CD4-positive, alpha-beta T cell treated with Interleukin-15 for 1 hour (primary cell): ENCODE measurements around the gene ZNF536.
"Not testable (repeated sequence)": the region's sequence is repeated elsewhere in the genome, so short reads cannot be mapped to it uniquely, and the experiment has no call there.

ENCODE experiments used
- DNase-seq: peaks from one replicate; pipeline ENCODE4 v3.0.0-alpha.2; 2020

ZNF536 gene

DNA sequence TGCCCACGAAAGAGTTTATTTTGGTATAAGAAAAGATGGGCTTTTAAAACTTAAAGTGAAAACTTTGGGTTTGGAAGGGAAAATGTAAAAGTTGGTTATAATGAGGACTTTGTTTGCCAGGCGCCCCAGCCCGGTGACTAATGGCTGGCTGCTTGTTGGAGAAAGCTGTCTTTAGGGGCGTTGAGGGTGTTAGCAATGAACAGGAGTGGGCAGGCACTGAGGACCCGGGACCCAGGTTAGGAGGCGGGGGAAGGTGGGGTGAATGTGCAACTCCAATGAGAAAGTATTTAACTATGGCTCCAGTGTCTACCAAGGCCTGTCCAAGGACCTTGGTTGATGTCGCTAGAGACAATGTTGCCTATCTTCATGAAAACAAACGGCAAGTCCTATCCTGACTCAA lies 118.6 kb downstream of the ZNF536 start:
- no peak for DNase-seq

DNA sequence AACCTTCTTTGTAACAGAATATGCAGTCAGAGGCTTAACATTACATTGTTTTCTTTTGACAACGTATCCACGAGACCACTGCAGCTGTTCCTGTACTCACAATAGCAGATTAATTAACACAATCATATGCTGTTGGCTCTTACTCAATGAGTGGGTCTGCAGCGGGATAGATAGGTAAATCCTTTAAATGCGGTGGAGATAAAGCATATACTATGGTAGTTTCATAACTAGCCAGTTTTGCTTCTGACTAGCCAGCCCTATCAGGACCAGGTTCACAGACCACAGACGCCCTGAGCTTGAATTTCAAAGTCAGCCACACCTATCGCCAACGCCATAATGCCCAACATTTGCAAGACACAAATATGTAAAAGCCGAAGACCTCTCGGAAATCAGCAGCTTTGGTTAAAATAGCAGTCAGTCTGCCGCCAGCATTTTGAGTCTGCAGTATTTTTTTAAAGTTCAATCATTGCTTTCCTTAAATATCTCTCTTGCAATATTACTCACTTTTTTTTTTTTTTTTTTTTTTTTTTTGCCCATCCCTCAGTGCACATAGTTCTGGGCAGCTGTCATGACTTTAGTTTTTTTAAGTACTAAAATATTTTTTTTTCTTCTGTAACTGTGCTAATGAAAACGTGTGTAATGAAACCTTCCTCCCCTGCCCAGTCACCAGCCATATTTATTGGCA lies 120.5 kb downstream of the ZNF536 start:
- DNase-seq, result no peak

- no peak for DNase-seq
Observed at GRCh38 chr19:30497034-30497433, 124.8 kb downstream of the ZNF536 start.

DNA sequence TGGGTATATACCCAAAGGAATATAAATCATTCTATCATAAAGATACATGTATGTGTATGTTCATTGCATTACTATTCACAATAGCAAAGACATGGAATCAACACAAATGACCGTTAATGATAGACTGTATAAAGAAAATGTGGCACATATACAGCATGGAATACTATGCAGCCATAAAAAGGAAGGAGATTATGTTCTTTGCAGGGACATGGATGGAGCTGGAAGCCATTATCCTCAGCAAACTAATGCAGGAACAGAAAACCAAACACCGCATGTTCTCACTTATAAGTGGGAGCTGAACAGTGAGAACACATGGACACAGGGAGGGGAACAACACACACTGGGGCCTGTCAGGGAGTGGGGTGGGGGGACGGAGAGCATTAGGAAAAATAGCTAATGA lies 125.9 kb downstream of the ZNF536 start:
- DNase-seq, result not testable (repeated sequence)

GRCh38 chr19:30498707-30499106 lies 126.5 kb downstream of the ZNF536 start:
- no peak for DNase-seq

- no peak for DNase-seq
Observed at GRCh38 chr19:30504272-30504671, 132.1 kb downstream of the ZNF536 start.

DNA sequence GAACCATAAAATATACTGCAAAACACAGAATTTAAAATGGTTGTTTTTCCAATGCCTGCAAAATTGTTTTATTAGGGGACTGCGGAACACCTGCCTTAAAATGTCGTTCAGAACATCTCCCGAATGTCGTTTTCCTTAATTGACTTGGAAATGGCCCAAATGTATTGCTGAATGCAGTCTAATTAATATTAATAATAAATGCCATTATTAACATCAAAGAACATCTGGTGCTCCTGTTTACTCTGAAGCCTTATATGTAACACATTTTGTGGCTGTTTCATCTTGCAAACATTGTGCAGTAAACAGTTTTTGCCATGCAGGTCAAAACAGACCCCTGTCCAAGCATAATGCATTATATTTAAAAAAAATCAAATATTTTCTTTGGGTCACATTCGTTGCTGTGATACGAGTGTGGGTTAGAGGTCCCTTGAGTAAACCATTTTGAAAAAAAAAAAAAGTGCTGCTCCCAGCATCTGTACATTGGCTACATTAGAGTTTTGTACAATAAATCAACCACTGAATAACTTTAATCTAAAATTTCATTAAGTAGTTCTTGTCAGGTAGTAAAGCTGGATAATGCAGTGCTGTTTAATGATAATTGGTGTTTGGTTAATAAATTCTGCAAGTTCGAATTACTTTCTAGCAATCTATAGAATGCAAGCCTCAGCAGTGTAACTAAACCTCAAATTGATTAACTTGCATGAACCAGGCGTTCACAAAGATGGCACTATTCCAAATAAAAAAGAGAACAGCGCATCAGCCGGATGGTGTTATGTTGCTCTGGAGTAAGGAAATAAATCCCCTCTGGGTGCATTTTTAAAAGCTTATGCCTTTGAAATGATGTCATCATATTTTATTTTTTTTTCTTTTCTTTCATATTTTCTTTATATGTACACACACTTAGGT lies 140.2 kb downstream of the ZNF536 start:
- no peak for DNase-seq

GRCh38 chr19:30513082-30513411 lies 140.9 kb downstream of the ZNF536 start:
- DNase-seq, result no peak

DNA sequence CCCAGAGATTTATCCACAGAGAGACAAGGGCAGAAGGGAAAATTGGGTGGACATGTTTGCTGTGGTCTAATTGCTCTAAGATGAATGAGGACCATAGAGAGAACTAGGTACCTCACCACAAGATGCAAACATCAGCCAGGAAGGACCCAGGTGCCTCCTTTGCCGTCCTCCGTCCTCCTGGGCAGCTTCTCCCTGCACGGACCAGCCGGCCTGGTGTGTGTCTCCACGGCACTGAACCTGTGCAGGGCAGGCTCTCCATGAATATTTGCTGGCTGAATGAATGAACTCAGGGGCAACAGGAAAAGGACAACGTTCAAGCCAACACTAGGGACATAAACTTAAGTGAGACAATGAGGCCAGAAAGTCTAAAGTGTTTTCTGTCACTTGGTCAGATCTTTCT lies 143.9 kb downstream of the ZNF536 start:
- no peak for DNase-seq

DNA sequence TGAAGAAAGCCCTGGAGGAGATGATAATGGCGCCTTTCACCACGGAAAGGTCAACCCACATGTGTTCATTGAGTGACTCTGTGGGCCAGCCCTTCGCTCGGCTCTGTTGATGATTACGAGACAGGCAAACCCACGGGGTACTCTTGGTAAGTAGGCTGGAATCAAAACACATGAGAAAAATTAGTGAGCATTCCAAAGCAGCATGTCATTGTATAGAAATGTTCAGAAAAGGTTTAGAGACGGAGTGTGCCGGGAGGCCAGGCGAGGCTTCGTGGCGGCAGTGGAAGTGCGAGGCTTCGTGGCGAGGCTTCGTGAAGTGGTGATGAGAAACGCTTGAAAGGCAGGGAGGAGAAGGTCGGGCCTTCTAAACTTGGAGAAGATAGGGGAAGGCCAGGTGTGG lies 144.3 kb downstream of the ZNF536 start:
- DNase-seq, result no peak

DNA sequence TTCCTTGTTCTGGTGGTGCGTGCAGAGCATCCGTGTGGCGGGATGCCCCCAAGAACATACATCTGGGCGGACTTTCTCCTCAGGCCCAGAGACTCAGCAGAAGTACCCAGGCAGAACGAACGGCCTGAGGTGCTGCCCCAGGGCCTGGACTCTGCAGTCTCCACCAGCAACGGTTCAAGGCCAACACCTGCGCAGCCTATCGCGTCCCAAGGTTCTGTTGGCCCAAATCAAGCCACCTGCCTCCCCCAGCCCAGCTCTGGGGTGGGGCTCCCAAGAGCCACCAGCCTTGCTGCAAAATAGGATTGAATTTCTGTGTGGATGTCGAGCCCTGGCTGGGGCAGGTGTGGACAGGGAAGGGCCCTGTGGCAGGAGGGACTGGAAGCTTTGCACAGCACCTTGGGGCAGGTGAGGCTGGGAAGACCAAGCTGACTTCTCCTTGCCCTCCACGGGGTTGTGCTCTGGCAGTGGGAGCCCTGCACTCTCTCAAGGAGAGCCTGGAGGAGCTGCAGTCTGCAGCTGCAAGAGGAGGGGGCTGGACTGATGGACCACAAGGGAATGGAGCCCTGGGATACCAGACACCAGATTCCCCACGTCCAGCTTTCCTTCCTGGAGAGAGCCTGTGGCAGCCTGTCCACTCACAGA lies 146.9 kb downstream of the ZNF536 start:
- no peak for DNase-seq

- DNase-seq, result no peak
Observed at GRCh38 chr19:30519607-30520205, 147.5 kb downstream of the ZNF536 start.

GRCh38 chr19:30520735-30521479 lies 148.7 kb downstream of the ZNF536 start:
- no peak for DNase-seq

DNA sequence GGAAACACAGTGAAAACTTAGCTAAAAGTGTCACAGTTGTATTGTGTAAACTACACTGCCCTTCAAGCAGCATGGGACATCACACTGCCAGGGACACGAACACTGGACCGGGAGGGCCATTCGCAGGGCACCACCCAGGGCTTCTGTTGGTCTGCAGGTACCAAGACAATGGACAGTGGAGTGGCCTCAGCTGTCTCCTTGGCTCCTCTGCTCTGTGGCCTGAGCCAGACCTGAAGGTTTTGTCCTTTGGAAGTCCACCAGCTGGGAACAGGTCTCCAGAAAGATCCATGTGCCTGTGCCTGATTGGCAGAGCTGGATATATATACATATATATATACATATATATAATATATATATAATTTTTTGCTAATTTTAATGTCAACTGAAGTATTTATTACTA lies 149.8 kb downstream of the ZNF536 start:
- no peak for DNase-seq

DNA sequence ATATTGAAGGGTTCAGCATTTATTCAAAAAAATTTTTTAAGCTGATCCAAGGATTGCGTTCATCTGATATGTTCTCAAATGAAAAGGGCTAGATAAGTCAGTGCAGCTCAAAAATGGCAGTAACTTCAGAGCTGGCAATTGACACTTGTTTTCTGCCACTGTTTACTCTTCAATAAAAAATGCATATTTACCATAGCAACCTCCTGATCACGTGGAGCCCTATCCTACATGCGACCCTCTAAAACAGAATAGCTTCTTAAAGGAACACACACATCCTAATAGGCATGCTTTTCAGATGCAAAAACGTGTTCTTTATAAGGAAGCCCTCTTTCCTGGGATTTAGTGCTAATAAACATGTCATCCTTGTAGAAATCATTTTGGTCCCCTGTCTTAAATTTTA lies 150.2 kb downstream of the ZNF536 start:
- no peak for DNase-seq

- DNase-seq, result no peak
Observed at GRCh38 chr19:30523791-30524190, 151.6 kb downstream of the ZNF536 start.

DNA sequence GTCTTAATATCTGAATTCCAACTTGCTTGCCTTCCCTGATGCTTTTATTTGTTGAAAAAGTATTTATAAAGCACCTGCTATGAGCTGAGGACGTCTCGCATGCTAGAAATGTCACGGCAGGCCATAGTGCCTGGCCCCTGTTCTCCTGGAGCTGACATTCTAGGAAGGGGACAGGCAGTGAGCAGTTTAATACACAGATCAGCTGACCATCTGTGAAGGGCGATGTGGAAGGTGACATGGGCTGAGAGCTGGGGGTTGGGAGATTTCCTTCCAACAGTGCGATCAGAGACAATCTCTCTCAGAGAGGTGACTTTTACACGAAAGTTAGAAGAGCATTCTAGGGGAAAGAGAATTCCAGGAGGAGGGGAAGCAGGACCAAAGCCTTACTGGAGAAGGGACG lies 153.2 kb downstream of the ZNF536 start:
- DNase-seq, result no peak

DNA sequence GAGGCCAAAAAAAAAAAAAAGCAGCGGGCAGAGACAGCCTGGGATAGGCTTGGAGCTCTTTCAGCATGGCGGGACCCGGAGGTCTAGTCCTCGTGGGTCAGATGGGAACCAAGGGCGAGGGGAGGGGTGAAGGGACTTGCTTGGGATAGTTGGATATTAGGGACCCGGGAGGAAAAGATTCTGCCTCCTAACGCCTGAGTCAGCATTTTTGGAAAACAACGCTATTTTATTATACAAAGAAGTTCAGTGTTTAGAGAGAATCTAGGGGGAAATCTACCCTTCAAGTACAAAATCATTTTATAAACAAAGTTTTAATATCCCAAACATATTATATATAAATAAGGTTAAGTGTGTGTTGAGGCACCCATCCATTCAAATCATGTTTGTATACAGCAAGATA lies 156.7 kb downstream of the ZNF536 start:
- no peak for DNase-seq

GRCh38 chr19:30529876-30530275 lies 157.7 kb downstream of the ZNF536 start:
- DNase-seq, result no peak

DNA sequence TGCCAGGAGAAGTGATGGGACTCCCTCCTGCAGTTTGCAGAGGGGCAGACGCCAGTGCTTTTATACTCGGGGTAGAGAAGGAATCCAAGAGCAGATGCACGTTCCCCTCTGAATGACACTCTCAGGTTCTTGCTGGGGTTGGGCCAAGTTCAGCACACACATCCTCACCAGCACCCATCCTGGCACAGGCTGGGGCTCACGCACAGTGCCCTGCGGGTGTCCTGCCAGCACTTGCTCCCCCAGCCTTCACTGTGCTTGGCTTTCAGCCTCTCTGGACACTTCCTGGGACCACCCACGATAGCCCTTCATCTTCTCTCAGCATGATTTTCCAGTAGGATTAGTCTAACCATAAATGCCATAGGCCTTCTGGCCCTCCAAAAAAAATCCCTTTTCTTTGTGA lies 158.6 kb downstream of the ZNF536 start:
- DNase-seq, result no peak

DNA sequence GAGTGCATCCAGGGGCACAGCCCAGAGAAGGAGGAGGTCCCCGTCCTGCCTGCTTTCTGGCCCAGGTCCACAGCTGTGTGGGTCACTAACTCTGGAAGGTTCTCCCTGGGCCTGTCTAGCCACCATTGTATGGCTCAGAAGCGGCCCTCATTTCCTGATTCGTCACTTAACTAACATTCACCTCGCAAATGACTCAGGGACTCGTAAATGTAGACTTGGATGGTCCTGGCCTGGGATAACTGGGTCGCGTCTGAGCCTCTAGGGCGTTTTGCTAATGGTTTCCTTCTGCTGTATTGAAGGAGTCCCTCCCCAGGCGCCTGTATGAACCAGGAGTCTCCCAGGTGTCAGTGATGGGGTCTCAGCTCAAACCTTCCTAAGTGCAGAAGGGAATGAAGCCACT lies 162.8 kb downstream of the ZNF536 start:
- DNase-seq, result no peak

GRCh38 chr19:30536975-30537374 lies 164.8 kb downstream of the ZNF536 start:
- no peak for DNase-seq

GRCh38 chr19:30539315-30539714 lies 167.1 kb downstream of the ZNF536 start:
- DNase-seq, result no peak
